HL-60 (cell line): ENCODE measurements around the gene LONP2.

Experiments
- CTCF ChIP-seq: IDR thresholded peaks from one replicate; pipeline ENCODE4 v1.5.1; 2011; ENCODE audit warnings: low read length, control low read depth, inconsistent platforms; ENCODE audit not compliant: insufficient read depth
- GABPA ChIP-seq: IDR thresholded peaks from 2 replicates; pipeline ENCODE4 v1.6.1; 2012; ENCODE audit warnings: low read depth
- REST ChIP-seq: IDR thresholded peaks from 2 replicates; pipeline ENCODE4 v1.6.1; 2012; ENCODE audit warnings: low read depth; ENCODE audit not compliant: insufficient replicate concordance
- SPI1 ChIP-seq: IDR thresholded peaks from 2 replicates; pipeline ENCODE4 v1.6.1; 2012; ENCODE audit warnings: low read depth, mild to moderate bottlenecking, borderline replicate concordance

DNA sequence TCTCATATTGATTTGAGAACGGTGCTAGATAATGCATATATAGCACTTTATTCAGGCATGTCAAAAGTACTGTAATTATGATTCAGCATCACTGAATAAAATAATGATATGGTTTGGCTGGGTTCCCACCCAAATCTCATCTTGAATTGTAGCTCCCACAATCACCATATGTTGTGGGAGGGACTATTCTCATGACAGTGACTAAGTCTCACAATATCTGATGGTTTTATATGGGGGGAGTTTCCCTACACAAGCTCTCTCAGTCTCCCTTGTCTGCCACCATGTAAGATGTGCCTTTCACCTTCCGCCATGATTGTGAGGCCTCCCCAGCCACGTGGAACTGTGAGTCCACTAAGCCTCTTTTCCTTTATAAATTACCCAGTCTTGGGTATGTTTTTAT lies 25.6 kb upstream of the LONP2 start:
- TF ChIP-seq CTCF, result no peak
- no peak for TF ChIP-seq REST
- TF ChIP-seq SPI1, result no peak
- no peak for TF ChIP-seq GABPA
